Ascending aorta (tissue), 2 donors: ENCODE measurements around the gene ETV6. TPM values are rescaled to one million over a fixed set of nuclear protein-coding genes. Genes with fewer than 3 reads are reported as not detected.
A peak's percentile ranks its signal among the peaks of the same experiment; 100 is the strongest.

ENCODE experiments used
- DNase-seq, 2 donors: peaks; one replicate each; pipeline ENCODE4 v3.0.0-alpha.2; 2019; ENCODE audit warnings: low spot score in 2 of 2
- H3K27ac ChIP-seq, 2 donors: fragments of 200-600 bp; sonication (generic); one replicate each; pipeline ENCODE4 v1.5.1; 2016 to 2017; ENCODE audit warnings: mild to moderate bottlenecking in 1 of 2
- H3K27me3 ChIP-seq: fragments of 200-600 bp; sonication (generic); one replicate; pipeline ENCODE4 v1.5.1; 2017
- H3K36me3 ChIP-seq, 2 donors: fragments of 200-600 bp; sonication (generic); one replicate each; pipeline ENCODE4 v1.5.1; 2016
- H3K4me1 ChIP-seq, 2 donors: fragments of 200-600 bp; sonication (generic); one replicate each; pipeline ENCODE4 v1.5.1; 2016 to 2017; ENCODE audit warnings: mild to moderate bottlenecking in 1 of 2
- H3K4me3 ChIP-seq, 2 donors: fragments of 200-600 bp; sonication (generic); one replicate each; pipeline ENCODE4 v1.5.1; 2016 to 2017; ENCODE audit warnings: mild to moderate bottlenecking in 1 of 2
- H3K9me3 ChIP-seq, 2 donors: fragments of 200-600 bp; sonication (generic); one replicate each; pipeline ENCODE4 v1.5.1; 2016
- intact Hi-C: fragments of 100-400 bp; cut with DNase I; formaldehyde crosslinking; loops from one replicate; pipeline ENCODE4 v1.15.1; 2023
- total RNA-seq: library from RNA; depleted of rRNA; stranded (reverse); fragments of >200 nt; gene quantifications from one replicate; pipeline ENCODE4 v1.1.0, GENCODE V29; 2016
- TF ChIP-seq, protein P1 (sequence below), 3 experiments: fragments of 200-600 bp in 2 of 3; fragments of 450-650 bp in 1 of 3; sonication (generic) in 2 of 3; IDR thresholded peaks; one replicate each; pipeline ENCODE4 v1.5.1; 2016 to 2019; ENCODE audit warnings: antibody characterized with exemption in 3 of 3, mild to moderate bottlenecking in 1 of 3, moderate library complexity in 1 of 3

ETV6 gene
- total RNA-seq, 1 donor from 2014 or later: 21.6 TPM

DNA sequence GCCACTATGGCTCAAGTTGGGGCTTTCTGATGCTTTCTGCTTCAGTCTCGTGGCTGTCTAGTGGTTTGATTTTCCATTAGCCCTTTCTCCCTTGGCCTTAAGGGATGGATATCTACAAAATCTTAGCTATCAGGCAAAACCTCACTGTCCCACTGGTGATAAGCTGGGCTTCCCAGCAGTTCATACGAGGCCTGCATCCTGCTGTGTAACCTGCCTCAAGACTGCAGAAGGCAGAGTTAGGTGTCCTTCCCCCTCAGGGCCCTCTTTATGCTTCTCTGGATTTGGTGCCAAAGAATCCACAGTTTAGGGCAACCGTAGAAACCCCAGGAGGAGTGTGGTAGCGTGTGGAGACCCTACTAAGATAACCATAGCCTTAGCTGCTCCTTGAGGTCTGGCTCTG lies 38.9 kb downstream of the ETV6 start:
- no peak overlapping the region for H3K4me3 ChIP-seq
- no peak for DNase-seq
- no peaks in the 10 kb centered on the region for H3K27me3 ChIP-seq
- H3K9me3 ChIP-seq: no peaks in the 10 kb centered on the region
- peak overlapping the region; percentile 15 to 30 for H3K27ac ChIP-seq
- TF ChIP-seq, protein P1, sequence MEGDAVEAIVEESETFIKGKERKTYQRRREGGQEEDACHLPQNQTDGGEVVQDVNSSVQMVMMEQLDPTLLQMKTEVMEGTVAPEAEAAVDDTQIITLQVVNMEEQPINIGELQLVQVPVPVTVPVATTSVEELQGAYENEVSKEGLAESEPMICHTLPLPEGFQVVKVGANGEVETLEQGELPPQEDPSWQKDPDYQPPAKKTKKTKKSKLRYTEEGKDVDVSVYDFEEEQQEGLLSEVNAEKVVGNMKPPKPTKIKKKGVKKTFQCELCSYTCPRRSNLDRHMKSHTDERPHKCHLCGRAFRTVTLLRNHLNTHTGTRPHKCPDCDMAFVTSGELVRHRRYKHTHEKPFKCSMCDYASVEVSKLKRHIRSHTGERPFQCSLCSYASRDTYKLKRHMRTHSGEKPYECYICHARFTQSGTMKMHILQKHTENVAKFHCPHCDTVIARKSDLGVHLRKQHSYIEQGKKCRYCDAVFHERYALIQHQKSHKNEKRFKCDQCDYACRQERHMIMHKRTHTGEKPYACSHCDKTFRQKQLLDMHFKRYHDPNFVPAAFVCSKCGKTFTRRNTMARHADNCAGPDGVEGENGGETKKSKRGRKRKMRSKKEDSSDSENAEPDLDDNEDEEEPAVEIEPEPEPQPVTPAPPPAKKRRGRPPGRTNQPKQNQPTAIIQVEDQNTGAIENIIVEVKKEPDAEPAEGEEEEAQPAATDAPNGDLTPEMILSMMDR (IDR thresholded peaks at IDR 0.05): no peak
- intact Hi-C loops: no loop called here
- H3K4me1 ChIP-seq: peaks cover 17 to 39% of the 10 kb centered on the region in 2 donors
- H3K36me3 ChIP-seq: no peaks in the 10 kb centered on the region

DNA sequence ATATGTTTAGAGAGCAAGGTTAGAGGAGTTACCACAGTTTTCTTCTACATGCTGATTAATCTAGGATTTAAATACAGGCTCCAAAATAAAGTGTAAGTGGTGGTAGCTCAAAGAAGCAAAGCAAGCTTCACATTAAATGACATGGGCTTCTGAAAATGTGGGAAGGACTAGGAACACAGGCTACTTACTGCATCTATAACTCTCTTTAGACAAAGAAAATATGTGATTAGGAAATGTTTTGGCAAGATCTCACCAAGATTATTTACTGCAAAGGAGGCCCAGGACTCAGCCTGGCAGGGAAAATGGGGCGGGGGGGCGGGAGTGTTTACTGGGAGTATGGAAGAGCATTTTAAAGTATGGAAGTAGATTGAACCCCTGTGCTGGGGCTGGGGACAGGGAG lies 39.4 kb downstream of the ETV6 start:
- Histone ChIP-seq H3K27ac (peak overlapping the region; percentile 15 to 30), H3K36me3 (no peaks in the 10 kb centered on the region), H3K9me3 (no peaks in the 10 kb centered on the region), H3K4me3 (no peak overlapping the region), H3K4me1 (peaks cover 17 to 43% of the 10 kb centered on the region in 2 donors), H3K27me3 (no peaks in the 10 kb centered on the region)
- no peak for DNase-seq
- intact Hi-C loops: no loop called here
- TF ChIP-seq, protein P1 (IDR thresholded peaks at IDR 0.05): no peak

DNA sequence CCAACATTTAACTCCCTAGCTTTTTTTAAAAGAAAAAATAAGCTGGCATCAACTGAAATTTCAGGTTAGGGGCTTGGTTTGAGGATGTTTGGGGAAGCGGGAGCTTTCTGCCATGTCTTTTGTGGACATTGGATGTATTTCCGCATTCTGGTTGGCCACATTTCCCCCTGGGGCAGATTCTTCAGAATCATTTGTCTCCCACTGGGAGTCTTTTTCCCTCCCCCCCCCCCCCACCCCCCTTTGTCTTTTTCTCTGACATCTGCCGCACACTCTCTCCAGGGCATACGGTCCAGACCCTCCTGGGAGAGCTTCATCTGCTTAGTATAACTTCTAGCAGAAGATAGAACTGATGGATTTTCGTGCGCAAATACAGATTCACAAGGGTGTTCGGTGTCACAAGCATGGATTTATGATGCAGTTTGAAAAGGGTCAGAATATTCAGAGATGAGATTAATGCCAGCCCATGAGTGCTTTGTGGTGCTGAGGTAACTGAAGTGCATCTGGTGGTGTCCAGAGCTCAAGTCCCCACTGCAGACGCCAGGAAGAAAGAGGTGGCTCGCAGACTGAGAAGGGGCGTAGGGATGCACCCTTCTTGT lies 40.2 kb downstream of the ETV6 start:
- Histone ChIP-seq H3K4me3 (no peak overlapping the region), H3K9me3 (no peaks in the 10 kb centered on the region), H3K27me3 (no peaks in the 10 kb centered on the region), H3K36me3 (no peaks in the 10 kb centered on the region), H3K4me1 (peaks cover 17 to 49% of the 10 kb centered on the region in 2 donors), H3K27ac (no peak overlapping the region)
- TF ChIP-seq, protein P1 (IDR thresholded peaks at IDR 0.05): no peak
- no peak for DNase-seq
- intact Hi-C loops: no loop called here

DNA sequence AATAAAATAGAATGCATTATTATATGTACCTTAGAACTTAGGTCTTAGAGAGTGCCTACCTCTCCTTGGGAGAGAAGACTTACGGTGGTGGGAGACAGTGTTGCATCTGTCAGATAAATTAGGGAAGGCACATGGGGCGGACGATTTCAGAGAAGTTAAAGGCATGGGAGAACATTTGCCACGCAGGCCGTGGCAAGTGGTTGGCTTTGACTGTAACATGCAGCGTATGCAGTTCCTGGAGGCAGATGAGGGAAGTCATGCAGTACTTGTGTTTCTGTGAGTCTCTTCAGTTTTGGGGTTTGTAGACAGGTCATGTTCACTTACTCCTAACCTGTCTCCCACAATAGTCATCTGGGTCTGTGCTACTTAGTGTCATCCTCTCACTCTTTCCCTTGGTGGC lies 43.6 kb downstream of the ETV6 start:
- Histone ChIP-seq H3K4me3 (no peak overlapping the region), H3K36me3 (no peaks in the 10 kb centered on the region), H3K27ac (no peak overlapping the region), H3K4me1 (peaks cover 9 to 48% of the 10 kb centered on the region in 2 donors), H3K9me3 (no peaks in the 10 kb centered on the region), H3K27me3 (no peaks in the 10 kb centered on the region)
- intact Hi-C loops: loop anchor here (2.0 kb wide), 1 partner anchor 30 kb away; no protein-coding TSS in a partner anchor
- TF ChIP-seq, protein P1 (IDR thresholded peaks at IDR 0.05): no peak
- DNase-seq: no peak

DNA sequence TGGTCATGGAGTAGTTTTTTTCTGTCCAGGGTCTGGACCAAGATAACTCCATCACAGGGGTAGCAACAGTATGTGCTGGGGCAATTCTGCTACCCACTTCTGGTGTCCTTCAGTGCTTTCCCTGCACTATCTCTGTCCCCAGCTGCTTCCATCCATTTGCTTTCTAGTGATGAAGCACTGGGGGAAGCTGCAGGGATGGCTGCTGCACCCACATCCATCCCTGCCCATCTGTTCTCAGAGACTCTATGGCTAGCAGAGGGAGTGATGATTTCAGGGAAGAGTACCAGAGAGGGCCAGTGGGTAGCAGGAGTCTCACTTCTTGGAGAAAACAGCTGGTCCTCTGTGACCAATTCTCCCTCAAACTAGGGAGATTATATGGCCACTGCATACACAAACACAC lies 44.1 kb downstream of the ETV6 start:
- TF ChIP-seq, protein P1 (IDR thresholded peaks at IDR 0.05): no peak
- H3K36me3 ChIP-seq: no peaks in the 10 kb centered on the region
- DNase-seq: no peak
- no peak overlapping the region for H3K27ac ChIP-seq
- no peaks in the 10 kb centered on the region for H3K9me3 ChIP-seq
- intact Hi-C loops: loop anchor here (2.0 kb wide), 1 partner anchor 31 kb away; no protein-coding TSS in a partner anchor
- H3K4me3 ChIP-seq: no peak overlapping the region
- peaks cover 4 to 47% of the 10 kb centered on the region in 2 donors for H3K4me1 ChIP-seq
- H3K27me3 ChIP-seq: no peaks in the 10 kb centered on the region
